ENCODE measurements around the gene CGNL1.

CGNL1 gene

DNA sequence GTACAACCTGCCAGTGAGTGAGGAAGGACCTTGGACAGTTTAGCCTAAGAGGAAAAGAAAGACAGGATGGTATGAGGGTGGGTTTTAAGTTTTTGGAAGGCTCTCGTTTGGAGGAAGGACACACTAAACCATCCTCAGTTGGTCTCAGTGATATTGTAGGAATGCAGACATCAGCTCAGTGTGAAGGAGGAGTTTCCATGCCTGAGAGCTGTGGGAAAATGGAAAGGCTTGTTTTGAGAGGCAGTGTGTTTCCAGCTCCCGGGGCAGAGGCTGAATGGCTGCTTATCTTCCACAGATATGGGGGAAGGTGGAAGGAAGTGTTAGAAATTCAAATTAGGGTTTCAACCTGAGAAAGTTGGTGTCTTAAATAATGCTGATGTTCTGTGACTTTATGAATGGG is 125.8 kb downstream of the CGNL1 start:
- H3K36me3 ChIP-seq (ENCODE audit: control insufficient read depth, insufficient read depth, low read length) = no peaks in the 10 kb centered on the region
- TF ChIP-seq, protein P1, sequence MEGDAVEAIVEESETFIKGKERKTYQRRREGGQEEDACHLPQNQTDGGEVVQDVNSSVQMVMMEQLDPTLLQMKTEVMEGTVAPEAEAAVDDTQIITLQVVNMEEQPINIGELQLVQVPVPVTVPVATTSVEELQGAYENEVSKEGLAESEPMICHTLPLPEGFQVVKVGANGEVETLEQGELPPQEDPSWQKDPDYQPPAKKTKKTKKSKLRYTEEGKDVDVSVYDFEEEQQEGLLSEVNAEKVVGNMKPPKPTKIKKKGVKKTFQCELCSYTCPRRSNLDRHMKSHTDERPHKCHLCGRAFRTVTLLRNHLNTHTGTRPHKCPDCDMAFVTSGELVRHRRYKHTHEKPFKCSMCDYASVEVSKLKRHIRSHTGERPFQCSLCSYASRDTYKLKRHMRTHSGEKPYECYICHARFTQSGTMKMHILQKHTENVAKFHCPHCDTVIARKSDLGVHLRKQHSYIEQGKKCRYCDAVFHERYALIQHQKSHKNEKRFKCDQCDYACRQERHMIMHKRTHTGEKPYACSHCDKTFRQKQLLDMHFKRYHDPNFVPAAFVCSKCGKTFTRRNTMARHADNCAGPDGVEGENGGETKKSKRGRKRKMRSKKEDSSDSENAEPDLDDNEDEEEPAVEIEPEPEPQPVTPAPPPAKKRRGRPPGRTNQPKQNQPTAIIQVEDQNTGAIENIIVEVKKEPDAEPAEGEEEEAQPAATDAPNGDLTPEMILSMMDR (IDR thresholded peaks at IDR 0.05; ENCODE audit: insufficient read depth, low read length, poor library complexity, severe bottlenecking) = no peak
- no peak for DNase-seq (ENCODE audit: extremely low read depth, insufficient read length)
- H3K4me3 ChIP-seq (replicated peaks; ENCODE audit: low read depth, low read length) = no peak overlapping the region
- H3K27me3 ChIP-seq (replicated peaks; ENCODE audit: control insufficient read depth, insufficient read depth, low read length) = no peaks in the 10 kb centered on the region

DNA sequence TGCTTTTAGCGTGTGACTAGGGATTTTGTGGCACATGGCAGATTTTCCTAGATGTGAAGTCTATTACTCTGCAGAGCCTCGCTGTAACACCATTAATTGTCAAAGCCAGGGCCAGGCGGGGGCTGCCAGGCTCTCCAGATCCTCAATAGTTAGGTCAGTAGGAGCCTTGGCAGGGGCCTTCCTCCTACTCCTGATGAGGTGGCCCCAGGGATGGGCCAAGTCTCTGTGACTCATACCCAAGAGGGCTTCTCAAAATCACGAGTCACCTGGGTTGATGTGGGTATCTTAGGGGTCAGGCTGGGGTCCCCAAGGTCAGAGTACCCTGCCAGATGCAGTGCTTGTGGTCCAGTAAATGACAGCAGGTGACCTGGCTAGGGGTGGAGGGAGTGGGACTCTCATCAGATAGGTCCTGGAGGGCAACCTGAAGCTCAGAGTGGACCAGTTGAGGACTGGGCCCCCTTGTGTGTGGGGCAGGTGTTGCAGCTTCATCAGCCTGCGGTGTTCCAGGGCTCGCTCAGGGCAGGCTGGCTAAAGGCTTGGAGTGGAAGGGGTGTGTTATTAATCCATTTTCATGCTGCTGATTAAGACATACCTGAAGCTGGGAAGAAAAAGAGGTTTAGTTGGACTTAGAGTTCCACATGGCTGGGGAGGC is 126.9 kb downstream of the CGNL1 start:
- H3K36me3 ChIP-seq (ENCODE audit: control insufficient read depth, insufficient read depth, low read length) = no peaks in the 10 kb centered on the region
- H3K4me3 ChIP-seq (replicated peaks; ENCODE audit: low read depth, low read length) = no peak overlapping the region
- H3K27me3 ChIP-seq (replicated peaks; ENCODE audit: control insufficient read depth, insufficient read depth, low read length) = no peaks in the 10 kb centered on the region
- no peak for DNase-seq (ENCODE audit: extremely low read depth, insufficient read length)
- TF ChIP-seq, protein P1 (IDR thresholded peaks at IDR 0.05; ENCODE audit: insufficient read depth, low read length, poor library complexity, severe bottlenecking) = no peak

DNA sequence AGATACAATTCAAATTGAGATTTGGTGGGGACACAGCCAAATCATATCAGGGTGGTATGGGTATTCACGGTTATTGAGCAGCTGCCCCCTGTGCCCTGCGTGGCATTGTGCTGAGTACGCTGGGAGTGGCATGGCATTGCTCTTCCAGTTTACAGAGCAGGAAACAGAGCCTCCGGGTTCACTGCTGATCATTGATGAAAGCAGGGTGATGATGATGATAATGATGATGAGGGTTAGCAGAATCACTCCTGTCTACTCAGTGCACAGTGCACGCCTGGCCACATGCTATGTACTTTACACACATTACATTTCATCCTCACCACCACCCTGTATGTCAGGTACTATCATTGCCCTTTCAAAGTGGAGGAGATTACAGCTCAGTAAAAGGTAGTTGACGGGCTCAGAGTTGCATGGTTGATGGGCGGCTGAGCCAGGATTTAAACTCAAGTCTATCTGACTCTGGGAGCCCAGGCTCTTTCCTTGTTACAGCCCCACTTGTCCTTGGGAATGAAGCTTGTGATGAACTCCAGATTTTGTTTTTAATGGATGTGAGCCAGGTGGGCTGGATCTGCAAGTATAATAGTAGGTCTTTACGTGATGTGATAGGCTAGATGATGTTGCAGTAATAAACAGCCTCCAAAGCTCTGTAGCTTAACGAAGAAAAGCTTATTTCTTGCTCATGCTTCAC is 127.8 kb downstream of the CGNL1 start:
- no peaks in the 10 kb centered on the region for H3K27me3 ChIP-seq (replicated peaks; ENCODE audit: control insufficient read depth, insufficient read depth, low read length)
- TF ChIP-seq, protein P1 (IDR thresholded peaks at IDR 0.05; ENCODE audit: insufficient read depth, low read length, poor library complexity, severe bottlenecking) = no peak
- DNase-seq (ENCODE audit: extremely low read depth, insufficient read length) = no peak
- H3K4me3 ChIP-seq (replicated peaks; ENCODE audit: low read depth, low read length) = no peak overlapping the region
- H3K36me3 ChIP-seq (ENCODE audit: control insufficient read depth, insufficient read depth, low read length) = no peaks in the 10 kb centered on the region

DNA sequence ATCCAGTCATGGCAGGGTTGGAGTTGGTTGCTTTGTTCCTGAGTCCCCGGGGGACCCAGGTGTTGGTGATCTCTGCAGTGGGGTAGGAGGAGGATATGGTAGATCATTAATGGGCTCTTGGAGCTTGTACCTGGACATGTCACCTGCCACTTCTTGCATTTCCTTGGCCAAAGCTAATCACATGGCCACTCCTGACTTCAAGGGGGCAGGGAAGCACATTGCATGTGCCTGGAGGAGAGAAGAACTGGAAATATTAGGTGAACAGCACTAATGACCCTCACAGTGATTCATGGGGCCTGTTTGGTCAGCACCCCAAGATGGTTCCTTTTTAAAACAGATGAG is 128.3 kb downstream of the CGNL1 start:
- no peaks in the 10 kb centered on the region for H3K27me3 ChIP-seq (replicated peaks; ENCODE audit: control insufficient read depth, insufficient read depth, low read length)
- no peaks in the 10 kb centered on the region for H3K36me3 ChIP-seq (ENCODE audit: control insufficient read depth, insufficient read depth, low read length)
- no peak for DNase-seq (ENCODE audit: extremely low read depth, insufficient read length)
- H3K4me3 ChIP-seq (replicated peaks; ENCODE audit: low read depth, low read length) = no peak overlapping the region
- TF ChIP-seq, protein P1 (IDR thresholded peaks at IDR 0.05; ENCODE audit: insufficient read depth, low read length, poor library complexity, severe bottlenecking) = no peak

DNA sequence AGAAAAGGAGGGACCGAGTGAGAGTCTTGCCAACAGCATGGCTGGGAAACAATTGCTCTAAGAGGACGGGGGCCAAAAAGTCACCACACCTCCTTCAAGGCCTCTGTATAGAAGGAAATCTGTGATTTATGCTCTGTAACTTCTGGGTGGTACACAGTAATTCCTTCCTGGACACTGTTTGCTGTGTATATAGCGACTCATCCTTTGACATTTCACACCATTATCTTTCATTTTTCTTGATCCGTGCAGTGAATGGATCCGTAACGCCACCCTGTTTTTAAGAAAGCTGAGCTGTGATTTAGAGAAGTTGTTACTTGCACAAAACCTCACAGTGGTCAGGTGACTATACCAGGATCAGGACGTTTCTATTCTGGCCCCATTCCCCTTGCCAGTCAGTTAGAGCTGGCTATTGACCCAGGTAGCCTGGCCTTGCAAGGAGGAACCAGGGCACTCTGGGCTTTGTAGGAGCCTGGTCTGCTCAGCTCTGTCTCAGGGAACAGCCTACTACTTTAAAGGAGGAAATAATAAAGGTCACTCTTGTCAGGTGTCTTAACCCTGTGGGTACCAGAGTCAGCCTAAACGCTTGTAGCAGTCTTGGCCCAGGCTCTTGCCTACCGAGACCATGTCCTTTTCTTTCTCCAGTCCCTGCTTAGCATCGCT is 128.9 kb downstream of the CGNL1 start:
- Histone ChIP-seq H3K4me3 (replicated peaks; ENCODE audit: low read depth, low read length) (no peak overlapping the region), H3K36me3 (ENCODE audit: control insufficient read depth, insufficient read depth, low read length) (no peaks in the 10 kb centered on the region), H3K27me3 (replicated peaks; ENCODE audit: control insufficient read depth, insufficient read depth, low read length) (no peaks in the 10 kb centered on the region)
- TF ChIP-seq, protein P1 (IDR thresholded peaks at IDR 0.05; ENCODE audit: insufficient read depth, low read length, poor library complexity, severe bottlenecking) = no peak
- no peak for DNase-seq (ENCODE audit: extremely low read depth, insufficient read length)
